GM19238 (cell line): ENCODE measurements around the gene BATF.

Experiments used
- DNase-seq: peaks from one replicate; pipeline ENCODE4 v3.0.0; 2011; ENCODE audit warnings: low spot score; ENCODE audit not compliant: insufficient read length

The BATF gene

GRCh38 chr14:75591987-75592575 lies 69.8 kb downstream of the BATF start:
- DNase-seq: no peak

- no peak for DNase-seq
Observed at GRCh38 chr14:75595226-75595625, 73.0 kb downstream of the BATF start.
